HepG2 (cell line): ENCODE data around the gene RUNX3. TPM values are rescaled to one million over a fixed set of nuclear protein-coding genes. Genes with fewer than 3 reads are reported as not detected.

Source experiments
- ARID5B ChIP-seq: IDR thresholded peaks from 2 replicates; pipeline ENCODE4 v1.4.0; 2020; ENCODE audit warnings: mild to moderate bottlenecking, missing genetic modification reagents
- ASH2L ChIP-seq: fragments of 300-600, 200-600 bp; sonication (generic); IDR thresholded peaks from 2 replicates; pipeline ENCODE4 v1.7.0; 2017; ENCODE audit warnings: low read depth, mild to moderate bottlenecking, moderate library complexity, mixed read lengths, low read length; ENCODE audit not compliant: insufficient read length
- DDIT3 ChIP-seq: sonication (generic); formaldehyde crosslinking; IDR thresholded peaks from 2 replicates; pipeline ENCODE4 v1.4.0; 2020; ENCODE audit warnings: mild to moderate bottlenecking, missing genetic modification reagents
- HNRNPL ChIP-seq: fragments of 200-400 bp; formaldehyde crosslinking; IDR thresholded peaks from 2 replicates; pipeline ENCODE4 v1.6.1; 2017; ENCODE audit warnings: mild to moderate bottlenecking, low read depth, low read length
- JUND ChIP-seq: sonication (generic); formaldehyde crosslinking; IDR thresholded peaks from 2 replicates; pipeline ENCODE4 v1.8.0; 2022; ENCODE audit warnings: mild to moderate bottlenecking, missing genetic modification reagents
- KLF11 ChIP-seq: IDR thresholded peaks from 2 replicates; pipeline ENCODE4 v1.6.1; 2016; ENCODE audit warnings: missing compliant biosample characterization
- MEIS1 ChIP-seq: sonication (generic); formaldehyde crosslinking; IDR thresholded peaks from 2 replicates; pipeline ENCODE4 v1.9.0; 2021; ENCODE audit warnings: mild to moderate bottlenecking, missing genetic modification reagents, moderate library complexity, borderline replicate concordance
- MTA1 ChIP-seq: sonication (generic); formaldehyde crosslinking; IDR thresholded peaks from 2 replicates; pipeline ENCODE4 v1.4.0; 2020; ENCODE audit warnings: missing genetic modification reagents, mild to moderate bottlenecking, borderline replicate concordance
- MYC ChIP-seq: sonication (generic); formaldehyde crosslinking; IDR thresholded peaks from 2 replicates; pipeline ENCODE4 v1.9.0; 2021; ENCODE audit warnings: missing genetic modification reagents, borderline replicate concordance
- NFE2 ChIP-seq: sonication (generic); formaldehyde crosslinking; IDR thresholded peaks from 2 replicates; pipeline ENCODE4 v1.4.0; 2020; ENCODE audit warnings: missing genetic modification reagents
- YEATS2 ChIP-seq: sonication (generic); formaldehyde crosslinking; IDR thresholded peaks from 2 replicates; pipeline ENCODE4 v1.4.0; 2020; ENCODE audit warnings: missing genetic modification reagents, borderline replicate concordance
- ZBTB38 ChIP-seq: sonication (generic); formaldehyde crosslinking; IDR thresholded peaks from 2 replicates; pipeline ENCODE4 v1.5.1; 2020; ENCODE audit warnings: mild to moderate bottlenecking, missing genetic modification reagents
- ZFP41 ChIP-seq: sonication (generic); formaldehyde crosslinking; IDR thresholded peaks from 2 replicates; pipeline ENCODE4 v1.4.0; 2020; ENCODE audit warnings: mild to moderate bottlenecking, missing genetic modification reagents, borderline replicate concordance
- ZNF20 ChIP-seq: sonication (generic); formaldehyde crosslinking; IDR thresholded peaks from 2 replicates; pipeline ENCODE4 v1.4.0; 2020; ENCODE audit warnings: mild to moderate bottlenecking, moderate library complexity, missing genetic modification reagents
- ZNF232 ChIP-seq: sonication (generic); formaldehyde crosslinking; IDR thresholded peaks from 2 replicates; pipeline ENCODE4 v1.4.0; 2020; ENCODE audit warnings: missing genetic modification reagents, borderline replicate concordance
- ZNF570 ChIP-seq: sonication (generic); formaldehyde crosslinking; IDR thresholded peaks from 2 replicates; pipeline ENCODE4 v1.4.0; 2020; ENCODE audit warnings: mild to moderate bottlenecking, missing genetic modification reagents, borderline replicate concordance
- ZNF776 ChIP-seq: sonication (generic); formaldehyde crosslinking; IDR thresholded peaks from 2 replicates; pipeline ENCODE4 v1.4.0; 2020; ENCODE audit warnings: mild to moderate bottlenecking, missing genetic modification reagents
- polyA plus RNA-seq, 8 experiments: library from polyadenylated mRNA; depleted of rRNA in 3 of 8; stranded (reverse) in 7 of 8; unstranded in 1 of 8; fragments of >200 nt; fragmentation: Illumina TruSeq in 4 of 8; extraction: Trizol in 4 of 8; gene quantifications; 2 replicates each; pipeline versions ENCODE4 v1.2.1 to v1.2.3, GENCODE V29; 2011 to 2016; ENCODE audit warnings: low read depth in 4 of 8, missing spikeins in 1 of 8, mixed read lengths in 1 of 8; ENCODE audit not compliant: insufficient read depth in 1 of 8
- total RNA-seq, 5 experiments: library from RNA; depleted of rRNA; stranded (reverse); fragments of >200 nt; fragmentation: Illumina TruSeq; extraction: Trizol; gene quantifications; 2 replicates each; pipeline ENCODE4 v1.2.3, GENCODE V29; 2016; ENCODE audit warnings: low read depth in 1 of 5

The RUNX3 gene
- total and polyA plus RNA-seq, 2 of the 13 experiments (the other 11 are each of a cell fraction or from before 2014, with no cell fraction given), result 0.04 to 0.22 TPM

- TF ChIP-seq NFE2 (CRISPR knock-in tag) (no peak), ZNF776 (CRISPR knock-in tag) (no peak), ARID5B (peak; percentile 15), ZNF20 (CRISPR knock-in tag) (no peak), ZBTB38 (CRISPR knock-in tag) (peak; percentile 79), ZFP41 (CRISPR knock-in tag) (no peak), HNRNPL (peak; percentile 58), YEATS2 (0 out of 2 replicates have a peak, but pooled peaks have one; percentile 44), KLF11 (CRISPR knock-in tag) (no peak), ZNF570 (no peak), ZNF232 (no peak), MTA1 (CRISPR knock-in tag) (no peak; the same call in 1 of the 2 replicates), ASH2L (peak; percentile 64), JUND (no peak), MYC (no peak; the same call in 1 of the 2 replicates), MEIS1 (CRISPR knock-in tag) (no peak; the same call in 1 of the 2 replicates), DDIT3 (CRISPR knock-in tag) (no peak)
These were observed 15.6 kb downstream of the RUNX3 start (continued) for GRCh38 chr1:24914226-24915069.
